IMR-90 (cell line): Measurements from ENCODE around the gene TF. TPM values are rescaled to one million over a fixed set of nuclear protein-coding genes. Genes with fewer than 3 reads are reported as not detected.
A peak's percentile ranks its signal among the peaks of the same experiment; 100 is the strongest.

ENCODE experiments used
- ATAC-seq: fragments of 200-7000 bp; cut with Tn5 transposase; 2 replicates; pipeline ENCODE4 v1.9.1; 2020; ENCODE audit warnings: low read depth, mild to moderate bottlenecking, moderate library complexity
- BruUV-seq: library from RNA; stranded (reverse); fragments of 400-500 nt; replicated peaks from 2 replicates; lab custom pipeline; 2021; lab: Mats Ljungman, UMichigan
- CTCF ChIA-PET: fragments of 300-600 bp; formaldehyde crosslinking; extraction: SDS; loops from one replicate; lab custom pipeline; 2021; ENCODE audit warnings: antibody characterized with exemption; lab: Yijun Ruan, JAX
- POLR2A ChIA-PET: fragments of 300-600 bp; sonication (Branson Sonifier 250); formaldehyde crosslinking; loops from one replicate; lab custom pipeline; 2022; ENCODE audit warnings: antibody characterized with exemption; ENCODE audit not compliant: unreplicated experiment; lab: Charles Lee
- DNase-seq: peaks from one replicate; pipeline ENCODE4 v3.0.0; 2013
- H2AFZ ChIP-seq: replicated peaks from 2 replicates; pipeline ENCODE3; 2013; ENCODE audit warnings: low read length, mild to moderate bottlenecking; ENCODE audit not compliant: poor library complexity
- H2AK5ac ChIP-seq: 2 replicates; pipeline ENCODE4 v1.6.1; 2013; ENCODE audit warnings: low read depth, low read length, inconsistent platforms
- H2AK9ac ChIP-seq: replicated peaks from 2 replicates; pipeline ENCODE3; 2013; ENCODE audit warnings: mild to moderate bottlenecking, low read depth, low read length, moderate library complexity; ENCODE audit not compliant: poor library complexity
- H2BK120ac ChIP-seq: 2 replicates; pipeline ENCODE4 v1.6.1; 2013; ENCODE audit warnings: low read depth, low read length, inconsistent platforms
- H2BK15ac ChIP-seq: 3 replicates; pipeline ENCODE4 v1.6.1; 2013; ENCODE audit warnings: low read depth, low read length, inconsistent platforms
- H2BK20ac ChIP-seq: 2 replicates; pipeline ENCODE4 v1.6.1; 2013; ENCODE audit warnings: low read depth, mild to moderate bottlenecking, inconsistent platforms, low read length, moderate library complexity
- H2BK5ac ChIP-seq: 2 replicates; pipeline ENCODE4 v1.6.1; 2013; ENCODE audit warnings: mild to moderate bottlenecking, low read depth, low read length, inconsistent platforms; ENCODE audit not compliant: poor library complexity, severe bottlenecking
- H3K14ac ChIP-seq: replicated peaks from 2 replicates; pipeline ENCODE4 v1.6.1; 2013; ENCODE audit warnings: low read depth, low read length, inconsistent platforms
- H3K18ac ChIP-seq: 2 replicates; pipeline ENCODE4 v1.6.1; 2013; ENCODE audit warnings: low read depth, low read length, control low read depth
- H3K23ac ChIP-seq: 2 replicates; pipeline ENCODE4 v1.6.1; 2013; ENCODE audit warnings: low read depth, low read length, inconsistent platforms
- H3K27ac ChIP-seq: 2 replicates; pipeline ENCODE4 v1.5.1; 2013; ENCODE audit warnings: mild to moderate bottlenecking, control low read depth, low read length; ENCODE audit not compliant: insufficient read depth
- H3K27me3 ChIP-seq: 2 replicates; pipeline ENCODE4 v1.6.1; 2013; ENCODE audit warnings: low read length; ENCODE audit not compliant: control insufficient read depth, insufficient read depth
- H3K36me3 ChIP-seq: 2 replicates; pipeline ENCODE4 v1.6.1; 2013; ENCODE audit warnings: low read length, mixed read lengths; ENCODE audit not compliant: control insufficient read depth, insufficient read depth
- H3K4ac ChIP-seq: 2 replicates; pipeline ENCODE4 v1.6.1; 2013; ENCODE audit warnings: low read depth, low read length, inconsistent platforms
- H3K4me1 ChIP-seq: 2 replicates; pipeline ENCODE4 v1.6.1; 2013; ENCODE audit warnings: low read length, mixed read lengths; ENCODE audit not compliant: control insufficient read depth, insufficient read depth
- H3K4me2 ChIP-seq: 2 replicates; pipeline ENCODE4 v1.6.1; 2013; ENCODE audit warnings: low read depth, mild to moderate bottlenecking, control low read depth, low read length, moderate library complexity
- H3K4me3 ChIP-seq: 2 replicates; pipeline ENCODE4 v1.5.1; 2013; ENCODE audit warnings: low read depth, mild to moderate bottlenecking, control low read depth, low read length, moderate library complexity; ENCODE audit not compliant: insufficient read depth
- H3K56ac ChIP-seq: 2 replicates; pipeline ENCODE4 v1.6.1; 2013; ENCODE audit warnings: low read length, inconsistent platforms; ENCODE audit not compliant: insufficient read depth; ENCODE audit errors: extremely low read depth
- H3K79me1 ChIP-seq, 2 experiments: 2 replicates each; pipeline ENCODE4 v1.6.1; 2013; ENCODE audit warnings: low read length in 2 of 2, inconsistent platforms in 1 of 2, low read depth in 1 of 2
- H3K9ac ChIP-seq: 2 replicates; pipeline ENCODE4 v1.6.1; 2013; ENCODE audit warnings: low read depth, low read length, control low read depth
- H3K9me1 ChIP-seq: 2 replicates; pipeline ENCODE4 v1.6.1; 2013; ENCODE audit warnings: low read length, inconsistent platforms; ENCODE audit not compliant: insufficient read depth
- H3K9me3 ChIP-seq: 2 replicates; pipeline ENCODE4 v1.6.1; 2013; ENCODE audit warnings: low read length; ENCODE audit not compliant: control insufficient read depth, insufficient read depth
- H4K20me1 ChIP-seq: 2 replicates; pipeline ENCODE4 v1.6.1; 2013; ENCODE audit warnings: low read length, inconsistent platforms; ENCODE audit not compliant: insufficient read depth
- H4K5ac ChIP-seq: 2 replicates; pipeline ENCODE4 v1.6.1; 2013; ENCODE audit warnings: mild to moderate bottlenecking, low read depth, low read length, control low read depth
- H4K8ac ChIP-seq, 2 experiments: 2 replicates each; pipeline ENCODE4 v1.6.1; 2013; ENCODE audit warnings: low read depth in 2 of 2, low read length in 2 of 2, control low read depth in 1 of 2, inconsistent platforms in 1 of 2
- H4K91ac ChIP-seq: 2 replicates; pipeline ENCODE4 v1.6.1; 2013; ENCODE audit warnings: low read depth, low read length, inconsistent platforms; ENCODE audit not compliant: insufficient read depth
- BHLHE40 ChIP-seq: fragments of 150-350 bp; IDR thresholded peaks from 2 replicates; pipeline ENCODE4 v1.6.1; 2016; ENCODE audit warnings: mild to moderate bottlenecking, low read depth, low read length
- FOS ChIP-seq: fragments of 150-350 bp; IDR thresholded peaks from 2 replicates; pipeline ENCODE4 v1.6.1; 2016; ENCODE audit warnings: low read depth, low read length
- MAZ ChIP-seq: IDR thresholded peaks from 2 replicates; pipeline ENCODE4 v1.6.1; 2012; ENCODE audit warnings: low read depth, mild to moderate bottlenecking, low read length, improper control_type of control experiment, moderate library complexity, borderline replicate concordance
- NFE2L2 ChIP-seq: fragments of 150-350 bp; IDR thresholded peaks from 2 replicates; pipeline ENCODE4 v1.6.1; 2016; ENCODE audit warnings: low read depth, mild to moderate bottlenecking, low read length
- RAD21 ChIP-seq: IDR thresholded peaks from 2 replicates; pipeline ENCODE4 v1.6.1; 2012; ENCODE audit warnings: low read length, improper control_type of control experiment
- SMC3 ChIP-seq: fragments of 150-350 bp; IDR thresholded peaks from 2 replicates; pipeline ENCODE4 v1.6.1; 2016; ENCODE audit warnings: low read depth, mild to moderate bottlenecking, antibody characterized with exemption, low read length, moderate library complexity
- WGBS, 2 experiments: methylation state at CpG; one replicate each; pipeline versions ENCODE4 v1.1.5 to v1.1.7; 2013; ENCODE audit warnings: missing lambda C conversion rate in 2 of 2; ENCODE audit not compliant: insufficient read length in 1 of 2; ENCODE audit errors: extremely low coverage in 2 of 2; 5-methylcytosine and 5-hydroxymethylcytosine counted together
- dilution Hi-C: fragments of 300-500 bp; cut with HindIII; formaldehyde crosslinking; loops from one replicate; pipeline ENCODE4 v1.14.3; 2018; ENCODE audit warnings: low sequenced_read_pairs; ENCODE audit not compliant: unreplicated experiment
- in situ Hi-C: fragments of 300-500 bp; cut with MboI; formaldehyde crosslinking; loops from 3 replicates; pipeline ENCODE4 v1.14.3; 2019; ENCODE audit warnings: low sequenced_read_pairs, inconsistent platforms, mixed read lengths
- intact Hi-C: fragments of 100-400 bp; cut with micrococcal nuclease; formaldehyde crosslinking; loops from 2 replicates; pipeline ENCODE4 v1.10.0; 2022
- polyA plus RNA-seq, 3 experiments: library from polyadenylated mRNA; depleted of rRNA; stranded (reverse); fragments of >200 nt; gene quantifications; 2 replicates each; pipeline ENCODE4 v1.2.3, GENCODE V29; 2012; ENCODE audit warnings: low replicate concordance in 1 of 3
- total RNA-seq: library from RNA; depleted of rRNA; stranded (reverse); fragments of >200 nt; gene quantifications from 2 replicates; pipeline ENCODE4 v1.2.3, GENCODE V29; 2012
- TF ChIP-seq, protein P1 (sequence below): conservative IDR thresholded peaks from 2 replicates; pipeline ENCODE4 v1.5.1; 2012; ENCODE audit warnings: mild to moderate bottlenecking, low read depth, low read length, improper control_type of control experiment

Gene TF
- total and polyA plus RNA-seq, 2 of the 4 experiments (the other 2 are of a cell fraction), result 0.07 TPM; not detected in 1

DNA sequence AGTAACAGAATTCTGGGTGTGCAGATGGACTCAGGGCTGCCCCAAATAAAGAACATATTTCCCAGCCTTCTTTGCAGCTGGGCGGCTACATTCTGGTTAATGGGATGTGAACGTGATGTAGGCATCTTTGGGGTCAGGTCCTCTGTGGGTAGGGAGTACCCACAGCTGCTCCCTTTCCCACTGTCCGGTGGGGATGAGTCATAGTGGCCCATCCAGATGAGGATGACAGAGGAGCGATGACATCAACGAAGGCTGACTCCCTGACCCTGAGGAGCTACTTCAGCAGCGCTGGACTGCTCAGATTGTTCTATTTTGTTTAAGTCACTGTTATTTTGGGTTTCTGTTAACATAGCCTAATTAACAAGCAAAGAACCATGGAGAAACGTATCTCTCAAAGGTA lies 97.4 kb downstream of the TF start:
- H3K18ac ChIP-seq, result no peak overlapping the region
- H4K20me1 ChIP-seq, result no peaks in the 10 kb centered on the region; the same call in 1 of the 2 replicates
- no peak overlapping the region for H4K8ac ChIP-seq
- no peak overlapping the region for H2BK120ac ChIP-seq
- H2BK15ac ChIP-seq, result no peak overlapping the region
- H3K4ac ChIP-seq, result no peak overlapping the region
- no peak overlapping the region for H3K4me3 ChIP-seq
- in situ Hi-C loops (no loop called here), intact Hi-C loops (no loop called here), dilution Hi-C loops (no loop called here)
- no peak overlapping the region for H4K5ac ChIP-seq
- peak; percentile 71 for ATAC-seq
- H2BK20ac ChIP-seq, result no peak overlapping the region
- TF ChIP-seq MAZ, result no peak
- no peak for TF ChIP-seq NFE2L2
- peak; percentile 75 for TF ChIP-seq FOS
- TF ChIP-seq SMC3, result no peak
- TF ChIP-seq RAD21, result no peak
- TF ChIP-seq, protein P1, sequence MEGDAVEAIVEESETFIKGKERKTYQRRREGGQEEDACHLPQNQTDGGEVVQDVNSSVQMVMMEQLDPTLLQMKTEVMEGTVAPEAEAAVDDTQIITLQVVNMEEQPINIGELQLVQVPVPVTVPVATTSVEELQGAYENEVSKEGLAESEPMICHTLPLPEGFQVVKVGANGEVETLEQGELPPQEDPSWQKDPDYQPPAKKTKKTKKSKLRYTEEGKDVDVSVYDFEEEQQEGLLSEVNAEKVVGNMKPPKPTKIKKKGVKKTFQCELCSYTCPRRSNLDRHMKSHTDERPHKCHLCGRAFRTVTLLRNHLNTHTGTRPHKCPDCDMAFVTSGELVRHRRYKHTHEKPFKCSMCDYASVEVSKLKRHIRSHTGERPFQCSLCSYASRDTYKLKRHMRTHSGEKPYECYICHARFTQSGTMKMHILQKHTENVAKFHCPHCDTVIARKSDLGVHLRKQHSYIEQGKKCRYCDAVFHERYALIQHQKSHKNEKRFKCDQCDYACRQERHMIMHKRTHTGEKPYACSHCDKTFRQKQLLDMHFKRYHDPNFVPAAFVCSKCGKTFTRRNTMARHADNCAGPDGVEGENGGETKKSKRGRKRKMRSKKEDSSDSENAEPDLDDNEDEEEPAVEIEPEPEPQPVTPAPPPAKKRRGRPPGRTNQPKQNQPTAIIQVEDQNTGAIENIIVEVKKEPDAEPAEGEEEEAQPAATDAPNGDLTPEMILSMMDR, result no peak
- peak; percentile 71 for TF ChIP-seq BHLHE40
- POLR2A ChIA-PET, result no interaction called here
- no peak overlapping the region for H3K23ac ChIP-seq
- CTCF ChIA-PET, result no interaction called here
- no peak overlapping the region for H3K9ac ChIP-seq
- no peak overlapping the region for H2BK5ac ChIP-seq
- no peak overlapping the region for H3K27ac ChIP-seq
- H3K79me1 ChIP-seq, result no peaks in the 10 kb centered on the region
- H3K4me1 ChIP-seq, result no peaks in the 10 kb centered on the region; the same call in 1 of the 2 replicates
- no peak overlapping the region for H2AK9ac ChIP-seq
- H2AFZ ChIP-seq, result no peak overlapping the region
- WGBS, 2 experiments, result no CpG with 5 or more reads among the region's 7 CpGs
- no peak overlapping the region for H3K56ac ChIP-seq
- no peaks in the 10 kb centered on the region for H3K9me3 ChIP-seq
- no peak overlapping the region for H4K91ac ChIP-seq
- no peaks in the 10 kb centered on the region for H3K36me3 ChIP-seq
- no peak overlapping the region for H2AK5ac ChIP-seq
- no peak overlapping the region for H3K14ac ChIP-seq
- peaks cover 12% of the 10 kb centered on the region for H3K27me3 ChIP-seq
- no TSS peak for BruUV-seq
- no peaks in the 10 kb centered on the region for H3K9me1 ChIP-seq
- peak; percentile 89 for DNase-seq
- no peak overlapping the region for H3K4me2 ChIP-seq
